SJSA1 (cell line): ENCODE measurements around the gene EN2. TPM values are rescaled to one million over a fixed set of nuclear protein-coding genes. Genes with fewer than 3 reads are reported as not detected.

Experiments used
- DNase-seq, 2 experiments: peaks; one replicate each; pipeline ENCODE4 v3.0.0-alpha.2; 2015 to 2020; ENCODE audit warnings: low spot score in 2 of 2, low read depth in 1 of 2
- H3K27ac ChIP-seq: fragments of 250-450 bp; sonication (Bioruptor Pico); 2 replicates; pipeline ENCODE4 v1.5.1; 2020; ENCODE audit warnings: mild to moderate bottlenecking, moderate library complexity
- H3K27me3 ChIP-seq: fragments of 250-450 bp; sonication (Bioruptor Pico); replicated peaks from 2 replicates; pipeline ENCODE4 v1.5.1; 2020; ENCODE audit warnings: mild to moderate bottlenecking, moderate library complexity
- H3K36me3 ChIP-seq: fragments of 250-450 bp; sonication (Bioruptor Pico); 2 replicates; pipeline ENCODE4 v1.5.1; 2020; ENCODE audit warnings: mild to moderate bottlenecking
- H3K4me1 ChIP-seq: fragments of 250-450 bp; sonication (Bioruptor Pico); replicated peaks from 2 replicates; pipeline ENCODE4 v1.6.1; 2021; ENCODE audit warnings: mild to moderate bottlenecking
- H3K4me3 ChIP-seq: fragments of 250-450 bp; sonication (Bioruptor Pico); 2 replicates; pipeline ENCODE4 v1.5.1; 2020; ENCODE audit warnings: mild to moderate bottlenecking
- H3K9me3 ChIP-seq: fragments of 250-450 bp; sonication (Bioruptor Pico); replicated peaks from 2 replicates; pipeline ENCODE4 v1.5.1; 2020; ENCODE audit warnings: mild to moderate bottlenecking
- total RNA-seq: library from RNA; depleted of rRNA; stranded (reverse); fragments of >200 nt; shearing (Covaris generic); gene quantifications from 2 replicates; pipeline ENCODE4 v1.2.3, GENCODE V29; 2014

The EN2 gene
- total RNA-seq, 1 experiment from 2014 or later = 0.11 TPM

- DNase-seq = no peak
- Histone ChIP-seq H3K4me1 (no peaks in the 10 kb centered on the region), H3K36me3 (no peaks in the 10 kb centered on the region), H3K27ac (no peak overlapping the region), H3K4me3 (no peak overlapping the region), H3K9me3 (no peaks in the 10 kb centered on the region), H3K27me3 (peaks cover 97% of the 10 kb centered on the region)
Measured at GRCh38 chr7:155468785-155469148, 10.8 kb downstream of the EN2 start.

- H3K4me3 ChIP-seq = no peak overlapping the region
- H3K4me1 ChIP-seq = no peaks in the 10 kb centered on the region
- no peaks in the 10 kb centered on the region for H3K36me3 ChIP-seq
- no peak overlapping the region for H3K27ac ChIP-seq
- no peaks in the 10 kb centered on the region for H3K9me3 ChIP-seq
- DNase-seq = no peak
- H3K27me3 ChIP-seq = peaks cover 95% of the 10 kb centered on the region
Measured at GRCh38 chr7:155469311-155470185, 11.6 kb downstream of the EN2 start.

- Histone ChIP-seq H3K9me3 (no peaks in the 10 kb centered on the region), H3K36me3 (no peaks in the 10 kb centered on the region), H3K27me3 (peaks cover 89% of the 10 kb centered on the region), H3K4me1 (no peaks in the 10 kb centered on the region), H3K4me3 (no peak overlapping the region), H3K27ac (no peak overlapping the region)
- no peak for DNase-seq
Measured at GRCh38 chr7:155470186-155470487, 12.2 kb downstream of the EN2 start.

DNA sequence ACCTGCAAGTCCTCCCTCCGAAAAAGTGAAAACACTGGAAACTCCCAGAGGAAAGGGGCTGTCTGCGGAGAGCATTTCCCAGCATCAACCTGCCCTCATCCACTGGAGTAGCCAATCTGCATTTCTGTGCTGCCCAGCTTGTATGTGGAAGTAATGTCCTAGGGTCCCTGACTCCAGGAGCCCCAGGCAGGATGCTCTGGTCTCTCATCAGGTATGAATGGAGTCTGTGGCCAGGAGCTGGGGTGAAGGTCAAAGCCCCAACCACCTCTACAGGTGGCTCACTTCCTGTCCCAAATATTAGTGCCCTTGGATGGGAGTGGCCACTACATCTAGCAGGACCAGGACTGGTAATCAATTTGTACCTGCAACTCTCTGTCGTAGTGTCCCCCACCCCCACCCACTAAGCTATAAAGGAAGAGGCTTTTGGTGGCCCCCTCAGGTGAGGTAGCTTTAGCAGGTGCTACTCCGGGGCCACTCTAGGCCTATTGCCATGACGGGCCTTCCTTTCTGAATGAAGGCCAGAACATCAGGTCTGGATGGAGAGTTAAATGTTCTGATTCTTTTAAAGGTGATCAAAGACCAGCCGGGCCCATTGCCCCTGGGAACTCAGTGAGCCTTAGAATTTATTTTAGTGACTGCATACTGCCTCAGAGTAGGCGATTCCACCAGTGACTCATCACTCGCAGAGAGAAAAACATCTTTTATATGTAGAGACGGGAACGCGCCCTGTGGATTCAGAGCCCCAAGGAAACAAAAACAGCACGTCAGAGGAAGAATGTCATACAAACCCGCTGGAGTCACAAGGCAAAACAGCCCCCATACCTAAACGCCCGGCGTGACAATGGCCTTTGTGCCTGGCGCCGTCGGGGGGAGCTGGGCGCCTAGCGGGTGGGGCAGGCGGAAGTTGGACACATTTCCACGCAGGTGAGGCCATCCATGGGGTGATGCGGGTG is 13.0 kb downstream of the EN2 start:
- Histone ChIP-seq H3K36me3 (no peaks in the 10 kb centered on the region), H3K27me3 (peaks cover 86% of the 10 kb centered on the region), H3K9me3 (no peaks in the 10 kb centered on the region), H3K4me1 (no peaks in the 10 kb centered on the region), H3K27ac (no peak overlapping the region), H3K4me3 (no peak overlapping the region)
- no peak for DNase-seq

DNA sequence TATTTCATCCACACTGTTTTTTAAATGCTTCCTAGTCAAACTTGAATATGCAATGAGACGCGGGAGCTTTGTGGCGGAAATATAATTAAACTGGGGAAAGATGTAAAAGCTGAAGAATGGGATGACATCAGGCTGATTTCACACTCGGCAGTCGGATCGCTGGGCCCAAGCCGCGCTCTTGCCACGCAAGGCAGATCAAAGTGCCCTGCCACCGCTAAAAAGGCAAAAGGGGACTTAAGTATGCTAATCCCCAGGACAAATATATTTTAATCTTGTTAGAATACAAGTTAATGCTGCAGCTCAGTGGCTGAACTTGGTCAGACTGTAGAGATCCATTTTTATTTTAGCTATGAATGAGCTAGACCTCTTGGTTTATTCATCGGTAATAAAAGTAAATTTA is 13.8 kb downstream of the EN2 start:
- Histone ChIP-seq H3K4me1 (no peaks in the 10 kb centered on the region), H3K4me3 (no peak overlapping the region), H3K9me3 (no peaks in the 10 kb centered on the region), H3K27ac (no peak overlapping the region), H3K36me3 (no peaks in the 10 kb centered on the region), H3K27me3 (peaks cover 81% of the 10 kb centered on the region)
- DNase-seq = no peak

- peaks cover 40% of the 10 kb centered on the region for H3K27me3 ChIP-seq
- H3K36me3 ChIP-seq = no peaks in the 10 kb centered on the region
- no peak overlapping the region for H3K27ac ChIP-seq
- H3K9me3 ChIP-seq = no peaks in the 10 kb centered on the region
- no peak overlapping the region for H3K4me3 ChIP-seq
- no peaks in the 10 kb centered on the region for H3K4me1 ChIP-seq
- no peak for DNase-seq
Measured at GRCh38 chr7:155477476-155477875, 19.5 kb downstream of the EN2 start.

DNA sequence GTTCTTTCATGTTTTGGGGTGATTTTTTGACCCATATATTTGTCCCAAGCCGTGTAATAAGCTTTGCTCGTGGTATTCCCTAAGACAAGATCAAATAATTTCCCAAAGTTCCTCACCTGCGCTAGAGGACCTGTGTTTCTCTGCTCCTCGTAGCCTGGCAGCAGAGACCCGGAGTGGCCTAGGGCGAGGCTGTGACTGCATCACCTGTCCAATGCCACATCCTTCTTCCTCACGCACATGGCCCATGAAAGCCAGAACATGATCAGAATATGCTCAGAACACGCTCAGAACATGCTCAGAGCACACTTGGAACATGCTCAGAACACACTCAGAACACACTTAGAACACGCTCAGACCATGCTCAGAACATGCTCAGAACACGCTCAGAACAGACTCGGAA is 23.8 kb downstream of the EN2 start:
- Histone ChIP-seq H3K27ac (no peak overlapping the region), H3K27me3 (peaks cover 34% of the 10 kb centered on the region), H3K4me1 (no peaks in the 10 kb centered on the region), H3K36me3 (no peaks in the 10 kb centered on the region), H3K9me3 (no peaks in the 10 kb centered on the region), H3K4me3 (no peak overlapping the region)
- no peak for DNase-seq

GRCh38 chr7:155482511-155483183 is 24.7 kb downstream of the EN2 start:
- Histone ChIP-seq H3K27me3 (peaks cover 33% of the 10 kb centered on the region), H3K9me3 (no peaks in the 10 kb centered on the region), H3K27ac (no peak overlapping the region), H3K36me3 (no peaks in the 10 kb centered on the region), H3K4me1 (no peaks in the 10 kb centered on the region), H3K4me3 (no peak overlapping the region)
- no peak for DNase-seq

DNA sequence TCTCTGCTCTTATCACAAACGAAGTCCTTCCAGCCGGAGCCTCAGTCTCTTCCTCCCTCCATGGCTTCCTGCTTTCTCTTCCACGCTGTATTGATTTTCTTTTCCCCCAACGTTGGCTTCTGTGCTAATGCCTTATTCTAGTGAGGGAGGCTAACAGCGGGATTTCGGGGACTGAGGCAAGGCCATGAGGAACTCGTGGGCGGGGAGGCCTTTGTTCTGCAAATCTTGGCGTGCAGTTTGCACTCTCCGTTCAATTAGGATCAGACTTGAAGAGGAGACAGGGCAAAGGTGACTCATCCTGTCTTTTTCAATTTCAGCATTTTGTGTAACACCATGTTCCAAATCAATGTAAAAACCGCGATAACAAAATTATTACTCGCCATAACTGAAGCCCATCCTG is 25.3 kb downstream of the EN2 start:
- no peaks in the 10 kb centered on the region for H3K9me3 ChIP-seq
- no peaks in the 10 kb centered on the region for H3K36me3 ChIP-seq
- H3K27me3 ChIP-seq = peaks cover 29% of the 10 kb centered on the region
- no peaks in the 10 kb centered on the region for H3K4me1 ChIP-seq
- DNase-seq = no peak
- H3K27ac ChIP-seq = no peak overlapping the region
- no peak overlapping the region for H3K4me3 ChIP-seq

- Histone ChIP-seq H3K36me3 (no peaks in the 10 kb centered on the region), H3K4me1 (no peaks in the 10 kb centered on the region), H3K4me3 (no peak overlapping the region), H3K27ac (no peak overlapping the region), H3K9me3 (no peaks in the 10 kb centered on the region), H3K27me3 (peaks cover 26% of the 10 kb centered on the region)
- DNase-seq = no peak
Measured at GRCh38 chr7:155483868-155484325, 26.0 kb downstream of the EN2 start.

DNA sequence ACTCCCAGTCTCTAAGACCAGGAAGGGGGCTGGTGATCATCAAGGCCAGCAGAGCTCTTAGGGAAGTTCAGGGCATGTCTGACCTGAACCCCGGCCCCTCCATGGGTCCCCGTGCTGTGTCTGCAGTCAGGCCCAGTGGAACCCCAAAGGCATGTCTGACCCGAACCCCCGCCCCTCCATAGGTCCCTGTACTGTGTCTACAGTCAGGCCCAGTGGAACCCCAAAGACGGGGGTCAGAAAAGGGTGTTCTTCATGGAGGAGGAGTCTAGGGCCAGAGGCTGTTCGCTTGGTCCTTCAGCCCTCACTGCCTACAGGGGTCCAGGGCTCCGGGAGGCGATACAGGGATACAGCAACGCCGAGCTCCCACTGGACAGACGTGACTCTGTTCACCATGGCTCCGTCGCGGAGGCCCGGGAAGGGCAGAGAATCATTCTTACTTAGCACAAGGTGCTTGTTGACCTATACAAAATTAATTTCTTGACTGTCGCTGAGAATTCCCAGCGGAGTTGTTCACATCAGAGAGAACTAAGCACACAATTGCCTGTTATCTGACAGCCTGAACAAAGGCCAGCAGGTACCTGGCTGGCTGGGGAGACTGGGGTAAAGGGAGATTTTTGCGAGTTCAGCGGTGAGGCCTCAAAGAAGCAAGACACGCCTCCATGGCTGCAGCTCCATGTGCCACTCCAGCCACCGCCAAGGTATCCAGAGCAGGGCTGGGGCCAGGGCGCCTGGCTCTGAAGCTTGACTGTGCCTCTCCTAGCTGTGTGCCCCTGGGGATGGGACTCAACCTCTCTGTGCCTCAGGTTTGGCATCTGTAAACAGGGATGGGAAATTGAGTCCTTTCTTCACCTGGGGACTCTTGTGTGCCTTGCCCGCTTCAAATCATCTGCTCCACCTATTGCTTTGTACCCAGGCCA is 26.8 kb downstream of the EN2 start:
- Histone ChIP-seq H3K27ac (no peak overlapping the region), H3K27me3 (peaks cover 22% of the 10 kb centered on the region), H3K36me3 (no peaks in the 10 kb centered on the region), H3K9me3 (no peaks in the 10 kb centered on the region), H3K4me1 (no peaks in the 10 kb centered on the region), H3K4me3 (no peak overlapping the region)
- no peak for DNase-seq

- Histone ChIP-seq H3K27me3 (peaks cover 42% of the 10 kb centered on the region), H3K27ac (no peak overlapping the region), H3K4me3 (no peak overlapping the region), H3K9me3 (no peaks in the 10 kb centered on the region), H3K4me1 (no peaks in the 10 kb centered on the region), H3K36me3 (no peaks in the 10 kb centered on the region)
- DNase-seq = no peak
Measured at GRCh38 chr7:155486783-155487508, 29.0 kb downstream of the EN2 start.
